ENCODE measurements around the gene TAB2. TPM values are rescaled to one million over a fixed set of nuclear protein-coding genes. Genes with fewer than 3 reads are reported as not detected.

Gene TAB2
- total RNA-seq, 1 experiment from 2014 or later = 52.2 TPM

DNA sequence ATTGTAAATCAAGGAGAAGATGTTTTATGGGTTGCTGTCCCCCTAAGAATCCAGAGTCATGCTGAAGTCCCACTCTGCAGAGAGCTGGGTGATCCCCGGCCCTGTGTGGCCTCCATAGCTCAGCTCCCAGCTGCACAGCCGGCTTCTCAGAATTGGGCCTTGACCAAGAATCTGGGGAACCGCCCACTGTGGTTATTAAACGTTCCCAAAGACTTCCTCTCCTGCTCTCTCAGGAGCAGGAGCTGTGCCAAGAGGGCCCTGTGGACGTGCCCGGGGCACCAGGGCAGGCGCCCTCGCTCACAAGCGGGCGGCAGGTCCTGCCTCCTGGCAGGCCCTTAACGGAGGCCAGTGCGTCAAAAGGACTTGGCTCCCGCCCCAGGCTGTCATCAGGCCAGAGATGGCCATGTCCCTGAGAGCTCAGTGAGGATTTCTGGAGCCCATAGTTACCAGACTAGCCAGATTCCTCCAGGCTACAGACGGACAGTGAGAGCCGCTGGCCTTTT lies 136.9 kb downstream of the TAB2 start:
- no peak for TF ChIP-seq EZH2 (IDR thresholded peaks at IDR 0.05; ENCODE audit: borderline replicate concordance, low read depth, low read length, poor library complexity, severe bottlenecking)
- TF ChIP-seq, protein P1, sequence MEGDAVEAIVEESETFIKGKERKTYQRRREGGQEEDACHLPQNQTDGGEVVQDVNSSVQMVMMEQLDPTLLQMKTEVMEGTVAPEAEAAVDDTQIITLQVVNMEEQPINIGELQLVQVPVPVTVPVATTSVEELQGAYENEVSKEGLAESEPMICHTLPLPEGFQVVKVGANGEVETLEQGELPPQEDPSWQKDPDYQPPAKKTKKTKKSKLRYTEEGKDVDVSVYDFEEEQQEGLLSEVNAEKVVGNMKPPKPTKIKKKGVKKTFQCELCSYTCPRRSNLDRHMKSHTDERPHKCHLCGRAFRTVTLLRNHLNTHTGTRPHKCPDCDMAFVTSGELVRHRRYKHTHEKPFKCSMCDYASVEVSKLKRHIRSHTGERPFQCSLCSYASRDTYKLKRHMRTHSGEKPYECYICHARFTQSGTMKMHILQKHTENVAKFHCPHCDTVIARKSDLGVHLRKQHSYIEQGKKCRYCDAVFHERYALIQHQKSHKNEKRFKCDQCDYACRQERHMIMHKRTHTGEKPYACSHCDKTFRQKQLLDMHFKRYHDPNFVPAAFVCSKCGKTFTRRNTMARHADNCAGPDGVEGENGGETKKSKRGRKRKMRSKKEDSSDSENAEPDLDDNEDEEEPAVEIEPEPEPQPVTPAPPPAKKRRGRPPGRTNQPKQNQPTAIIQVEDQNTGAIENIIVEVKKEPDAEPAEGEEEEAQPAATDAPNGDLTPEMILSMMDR (conservative IDR thresholded peaks at IDR 0.05; ENCODE audit: low read depth, low read length) = no peak
- no peak overlapping the region for H3K27ac ChIP-seq (ENCODE audit: low read depth, low read length, poor library complexity, severe bottlenecking)
- no TSS peak for BruUV-seq (replicated peaks)

DNA sequence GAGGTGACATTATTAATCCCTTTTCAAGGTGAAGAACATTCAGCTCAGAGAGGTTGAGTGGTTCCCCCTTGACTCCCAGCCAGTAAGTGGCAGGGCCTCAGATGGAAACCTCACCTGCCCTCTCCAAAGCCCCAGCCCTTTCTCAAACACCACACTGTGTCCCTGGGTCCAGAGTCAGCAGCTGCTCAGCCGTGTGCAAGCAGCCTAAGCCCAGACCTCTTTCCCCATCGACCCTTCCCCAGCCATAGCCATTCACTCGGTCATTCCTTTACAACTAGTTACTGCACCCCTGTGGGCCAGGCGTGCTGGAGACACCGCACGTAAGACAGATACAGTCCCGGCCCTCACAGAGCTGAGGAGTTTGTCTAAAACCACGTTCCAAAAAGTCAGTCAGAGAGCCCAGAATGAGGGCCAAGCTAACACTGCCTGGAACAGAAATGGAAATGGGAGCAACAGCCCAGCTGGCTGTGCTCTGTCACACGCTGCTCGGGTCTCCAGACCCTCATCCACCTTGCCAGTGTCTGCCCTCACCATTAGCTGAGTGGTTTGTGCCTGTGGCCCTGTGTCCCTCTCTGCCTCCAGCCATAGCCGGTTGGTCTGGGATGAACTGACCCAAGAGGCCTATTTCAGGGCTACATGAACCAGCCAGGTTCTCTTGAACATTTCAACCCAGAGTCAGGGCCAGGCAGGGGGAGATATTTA lies 137.7 kb downstream of the TAB2 start:
- no peak overlapping the region for H3K4me3 ChIP-seq (ENCODE audit: low read depth, low read length, poor library complexity, severe bottlenecking)
- intact Hi-C loops (cut with micrococcal nuclease; ENCODE audit: unreplicated experiment) = no loop called here
- CTCF ChIA-PET = no interaction called here
- peaks cover 7% of the 10 kb centered on the region for H3K4me1 ChIP-seq (ENCODE audit: insufficient read depth, low read length, poor library complexity, severe bottlenecking)
- no peaks in the 10 kb centered on the region for H3K9me3 ChIP-seq (ENCODE audit: low read depth, low read length, poor library complexity, severe bottlenecking)
- peaks cover 7% of the 10 kb centered on the region for H3K27me3 ChIP-seq (replicated peaks; ENCODE audit: insufficient read depth, low read depth, low read length, poor library complexity)
- no peak overlapping the region for H3K27ac ChIP-seq (ENCODE audit: low read depth, low read length, poor library complexity, severe bottlenecking)
- POLR2A ChIA-PET (ENCODE audit: low non-redundant PET) = interaction anchor here (0.6 kb wide), 1 partner anchor 58 kb away, joined by 4 read pairs; no protein-coding TSS in a partner anchor
- DNase-seq (ENCODE audit: low spot score) = no peak
- no peaks in the 10 kb centered on the region for H3K36me3 ChIP-seq (ENCODE audit: insufficient read depth, low read length, poor library complexity, severe bottlenecking)
- no TSS peak for BruUV-seq (replicated peaks)
- no peak for TF ChIP-seq EZH2 (IDR thresholded peaks at IDR 0.05; ENCODE audit: borderline replicate concordance, low read depth, low read length, poor library complexity, severe bottlenecking)
- TF ChIP-seq, protein P1 (conservative IDR thresholded peaks at IDR 0.05; ENCODE audit: low read depth, low read length) = no peak

More for the DNA sequence above, 136.9 kb downstream of the TAB2 start:
- DNase-seq (ENCODE audit: low spot score) = peak; percentile 36
- Histone ChIP-seq H3K4me1 (ENCODE audit: insufficient read depth, low read length, poor library complexity, severe bottlenecking) (peaks cover 7% of the 10 kb centered on the region), H3K4me3 (ENCODE audit: low read depth, low read length, poor library complexity, severe bottlenecking) (no peak overlapping the region), H3K27me3 (replicated peaks; ENCODE audit: insufficient read depth, low read depth, low read length, poor library complexity) (peaks cover 7% of the 10 kb centered on the region), H3K36me3 (ENCODE audit: insufficient read depth, low read length, poor library complexity, severe bottlenecking) (no peaks in the 10 kb centered on the region), H3K9me3 (ENCODE audit: low read depth, low read length, poor library complexity, severe bottlenecking) (no peaks in the 10 kb centered on the region)
- intact Hi-C loops (cut with micrococcal nuclease; ENCODE audit: unreplicated experiment) = no loop called here
- ChIA-PET POLR2A (ENCODE audit: low non-redundant PET) (no interaction called here), CTCF (no interaction called here)

DNA sequence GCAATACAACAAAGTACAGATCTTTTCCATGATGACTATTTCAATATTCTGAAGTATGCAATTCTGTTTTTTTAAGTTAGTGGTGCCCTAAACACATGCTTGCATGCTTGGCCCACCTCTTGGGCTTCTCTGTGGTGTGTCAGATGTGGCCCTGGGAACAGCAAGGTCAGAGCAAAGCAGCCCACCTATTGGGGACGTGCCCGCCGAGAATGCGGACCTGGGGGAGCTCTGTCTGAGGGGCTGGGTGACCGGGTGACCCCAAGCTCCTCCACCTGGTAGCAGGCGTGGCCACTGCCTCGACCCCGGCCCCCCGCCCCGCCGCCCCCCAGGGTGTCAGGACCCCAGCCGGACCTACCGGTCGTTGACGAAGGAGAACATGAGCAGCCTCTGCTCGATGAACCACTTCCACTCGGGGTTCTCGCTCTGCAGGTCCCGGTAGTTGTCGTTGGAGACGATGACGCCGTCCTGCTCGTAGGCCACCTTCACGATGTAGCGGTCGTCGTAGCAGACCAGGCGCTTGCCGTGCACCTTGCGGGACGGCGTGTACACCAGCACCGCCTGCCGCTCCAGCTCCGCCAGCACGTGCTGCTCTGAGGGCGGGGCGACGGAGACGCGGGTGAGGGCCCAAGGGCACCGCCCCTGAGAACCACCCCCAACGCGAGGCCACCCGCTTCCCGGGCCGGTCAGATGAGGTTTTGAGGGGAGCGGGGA lies 139.0 kb downstream of the TAB2 start:
- TF ChIP-seq, protein P1 (conservative IDR thresholded peaks at IDR 0.05; ENCODE audit: low read depth, low read length) = no peak
- no peak for TF ChIP-seq EZH2 (IDR thresholded peaks at IDR 0.05; ENCODE audit: borderline replicate concordance, low read depth, low read length, poor library complexity, severe bottlenecking)
- H3K4me3 ChIP-seq (ENCODE audit: low read depth, low read length, poor library complexity, severe bottlenecking) = no peak overlapping the region
- H3K27ac ChIP-seq (ENCODE audit: low read depth, low read length, poor library complexity, severe bottlenecking) = no peak overlapping the region
- DNase-seq (ENCODE audit: low spot score) = no peak
- H3K36me3 ChIP-seq (ENCODE audit: insufficient read depth, low read length, poor library complexity, severe bottlenecking) = no peaks in the 10 kb centered on the region
- POLR2A ChIA-PET (ENCODE audit: low non-redundant PET) = no interaction called here
- H3K9me3 ChIP-seq (ENCODE audit: low read depth, low read length, poor library complexity, severe bottlenecking) = no peaks in the 10 kb centered on the region
- intact Hi-C loops (cut with micrococcal nuclease; ENCODE audit: unreplicated experiment) = no loop called here
- H3K4me1 ChIP-seq (ENCODE audit: insufficient read depth, low read length, poor library complexity, severe bottlenecking) = peaks cover 7% of the 10 kb centered on the region
- CTCF ChIA-PET = no interaction called here
- no peaks in the 10 kb centered on the region for H3K27me3 ChIP-seq (replicated peaks; ENCODE audit: insufficient read depth, low read depth, low read length, poor library complexity)
- BruUV-seq (replicated peaks) = no TSS peak

All from A673 (cell line).